Peyer's patch (tissue), 4 donors: ENCODE measurements around the gene IFNA21.

Experiments used
- CTCF ChIP-seq, 6 experiments: fragments of 450-650 bp in 4 of 6; fragments of 200-600 bp in 2 of 6; sonication (generic) in 1 of 6; IDR thresholded peaks; one replicate each; pipeline ENCODE4 v1.5.1; 2017 to 2019; ENCODE audit warnings: antibody characterized with exemption in 6 of 6, mild to moderate bottlenecking in 3 of 6, moderate library complexity in 1 of 6
- POLR2A ChIP-seq, 2 donors: fragments of 450-650 bp; IDR thresholded peaks; one replicate each; pipeline ENCODE4 v1.5.1; 2017; ENCODE audit warnings: antibody characterized with exemption in 2 of 2, mild to moderate bottlenecking in 2 of 2, moderate library complexity in 2 of 2

GRCh38 chr9:21144603-21145002, 21.9 kb downstream of the IFNA21 start:
- no peak for TF ChIP-seq CTCF (IDR thresholded peaks at IDR 0.05)
- TF ChIP-seq POLR2A (IDR thresholded peaks at IDR 0.05), result no peak
